GM10266 (cell line): ENCODE data around the gene NBPF4.
"Not testable (repeated sequence)": the region's sequence is repeated elsewhere in the genome, so short reads cannot be mapped to it uniquely, and the experiment has no call there.

Experiments used
- DNase-seq: peaks from one replicate; pipeline ENCODE4 v3.0.0; 2012; ENCODE audit errors: extremely low spot score
- CTCF ChIP-seq: IDR thresholded peaks from 2 replicates; pipeline ENCODE4 v1.5.1; 2012; ENCODE audit warnings: mild to moderate bottlenecking, low read depth; ENCODE audit not compliant: control insufficient read depth, insufficient read depth; ENCODE audit errors: missing control alignments

The NBPF4 gene

GRCh38 chr1:108214641-108215465 lies 29.0 kb downstream of the NBPF4 start:
- DNase-seq: not testable (repeated sequence)
- peak; percentile 56 for TF ChIP-seq CTCF

DNA sequence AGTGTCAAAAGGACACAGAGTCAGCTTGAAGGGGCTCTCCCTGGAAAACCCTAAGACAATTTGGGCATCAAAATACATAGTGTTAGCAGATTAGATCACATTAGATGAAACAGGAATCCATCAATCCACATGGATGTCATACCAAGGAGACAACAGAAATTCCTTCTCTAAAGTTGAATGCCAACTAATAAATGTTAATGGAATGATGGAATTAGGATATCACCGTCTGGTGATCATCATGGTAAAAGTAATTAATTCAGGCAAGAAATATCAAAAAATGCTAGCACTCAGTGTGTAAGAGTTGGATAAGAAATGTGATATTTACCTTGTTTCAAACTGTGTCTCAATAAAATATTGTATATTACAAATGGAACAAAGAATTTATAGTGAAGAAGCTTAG lies 32.9 kb downstream of the NBPF4 start:
- no peak for TF ChIP-seq CTCF
- DNase-seq: no peak

- no peak for TF ChIP-seq CTCF
- DNase-seq: no peak
Observed at GRCh38 chr1:108209456-108210108, 34.3 kb downstream of the NBPF4 start.

GRCh38 chr1:108208724-108209446 lies 35.0 kb downstream of the NBPF4 start:
- DNase-seq: no peak
- no peak for TF ChIP-seq CTCF

DNA sequence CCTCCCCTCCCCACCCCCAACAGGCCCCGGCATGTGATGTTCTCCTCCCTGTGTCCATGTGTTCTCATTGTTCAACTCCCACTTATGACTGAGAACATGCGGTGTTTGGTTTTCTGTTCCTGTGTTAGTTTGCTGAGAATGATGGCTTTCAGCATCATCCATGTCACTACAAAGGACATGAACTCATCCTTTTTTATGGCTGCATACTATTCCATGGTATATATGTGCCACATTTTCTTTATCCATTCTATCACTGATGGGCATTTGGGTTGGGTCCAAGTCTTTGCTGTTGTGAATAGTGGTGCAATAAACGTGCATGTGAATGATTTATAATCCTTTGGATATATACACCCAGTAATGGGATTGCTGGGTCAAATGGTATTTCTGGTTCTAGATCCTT lies 40.3 kb downstream of the NBPF4 start:
- DNase-seq: not testable (repeated sequence)

DNA sequence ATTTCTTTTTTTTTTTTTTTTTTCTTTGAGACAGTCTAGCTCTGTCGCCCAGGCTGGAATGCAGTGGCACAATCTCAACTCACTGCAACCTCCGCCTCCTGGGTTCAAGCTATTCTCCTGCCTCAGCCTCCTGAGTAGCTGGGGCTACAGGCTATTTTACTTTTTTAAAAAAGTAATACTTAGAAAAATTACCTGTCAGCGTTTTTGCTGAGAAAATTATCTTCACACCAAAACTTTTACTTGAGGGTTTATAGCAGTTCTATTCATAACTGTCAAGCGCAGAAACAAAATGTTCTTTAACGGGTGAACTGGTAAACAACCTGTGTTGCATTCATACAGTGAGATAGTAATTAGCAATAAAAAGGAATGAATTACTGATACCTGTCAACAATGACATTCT lies 42.2 kb downstream of the NBPF4 start:
- TF ChIP-seq CTCF: no peak
- no peak for DNase-seq

DNA sequence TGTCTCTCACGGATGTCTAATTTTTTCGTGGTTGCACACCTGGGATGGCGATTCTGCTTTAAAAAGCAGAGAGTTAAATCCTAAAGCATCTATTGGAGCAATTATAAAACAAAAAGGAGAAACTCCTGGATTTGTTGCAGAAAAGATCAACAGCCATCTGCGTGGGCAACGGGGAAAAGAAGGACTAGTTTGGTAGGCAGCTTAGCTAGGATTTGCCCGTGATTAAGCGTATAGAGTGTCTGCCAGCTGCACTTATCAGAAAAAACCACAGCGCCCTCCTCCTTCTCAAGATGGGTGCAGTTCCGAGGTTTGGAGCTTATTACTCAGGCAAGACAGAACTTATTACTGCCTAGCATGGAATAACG lies 43.2 kb downstream of the NBPF4 start:
- peak; percentile 57 for DNase-seq
- peak; percentile 40 for TF ChIP-seq CTCF
